Stimulated activated CD4-positive, alpha-beta T cell treated with anti-CD3 and anti-CD28 coated beads, Interleukin-1b, Interleukin-23, amount 100 ng/mL, for 24 hours (primary cell): ENCODE measurements around the gene TENT5C.

ENCODE experiments used
- DNase-seq, 4 experiments: peaks; one replicate each; pipeline ENCODE4 v3.0.0-alpha.2; 2020; ENCODE audit warnings: low read depth in 4 of 4, low spot score in 1 of 4

Gene TENT5C

GRCh38 chr1:117633068-117633345 lies 27.2 kb downstream of the TENT5C start:
- DNase-seq = no peak

- no peak for DNase-seq
Observed at GRCh38 chr1:117633423-117633822, 27.6 kb downstream of the TENT5C start.

- no peak for DNase-seq
Observed at GRCh38 chr1:117633936-117634335, 28.1 kb downstream of the TENT5C start.

GRCh38 chr1:117634631-117635030 lies 28.8 kb downstream of the TENT5C start:
- DNase-seq = no peak

DNA sequence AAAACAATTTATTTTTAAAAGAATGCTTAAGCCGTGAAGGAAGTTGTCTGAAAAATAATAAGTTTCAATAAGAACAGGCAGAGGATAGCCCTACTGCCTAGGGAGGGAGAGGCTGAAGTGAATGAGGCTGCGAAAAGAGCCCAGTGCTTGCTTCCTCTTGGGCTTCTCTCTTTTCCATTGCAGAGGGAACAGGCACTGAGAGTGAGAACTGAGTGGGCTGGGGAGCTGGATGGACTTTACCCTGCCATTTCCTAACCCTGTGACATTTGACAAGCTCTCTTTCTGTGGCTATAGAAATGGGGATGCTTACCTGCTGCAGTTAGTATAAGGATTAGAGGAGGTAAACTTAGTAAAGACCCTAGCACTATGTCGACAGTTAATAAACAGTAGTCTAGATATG lies 30.0 kb downstream of the TENT5C start:
- no peak for DNase-seq

DNA sequence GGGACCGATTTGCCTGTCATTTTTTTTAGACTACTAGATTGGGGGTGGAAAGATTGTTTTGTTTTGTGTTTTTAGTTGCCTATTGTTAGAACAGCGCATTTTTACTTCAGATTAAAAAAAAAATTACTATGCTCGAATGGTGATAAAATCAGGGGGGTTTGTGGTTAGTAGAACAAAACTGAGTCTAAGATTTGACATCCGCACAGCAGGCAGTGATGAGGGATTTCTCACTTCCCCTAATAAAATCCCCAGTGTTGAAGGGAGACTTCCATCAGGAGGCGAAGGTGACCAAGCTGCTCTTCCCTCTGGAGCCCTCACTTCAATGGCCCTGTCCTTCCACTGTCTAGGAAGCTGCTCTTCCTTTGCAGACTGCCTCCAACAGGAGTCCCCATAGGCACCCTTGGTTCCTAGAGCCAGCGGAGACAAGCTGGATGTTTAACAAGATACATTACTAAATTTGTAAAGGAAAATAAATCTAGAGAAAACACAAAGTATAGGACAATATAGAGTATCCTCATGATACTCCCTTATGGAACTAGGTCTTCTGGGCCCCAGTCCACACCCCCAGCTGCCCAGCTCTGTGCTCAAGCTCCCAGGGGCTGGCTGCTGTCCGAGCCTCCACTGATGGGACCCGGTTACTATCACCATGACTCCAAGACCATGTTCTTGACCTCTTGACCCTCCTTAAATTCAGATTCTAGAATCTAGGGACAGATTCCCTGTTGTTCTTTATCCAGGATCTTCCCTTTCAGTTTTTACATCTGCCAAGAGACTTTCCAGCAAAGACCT lies 31.0 kb downstream of the TENT5C start:
- DNase-seq = no peak

DNA sequence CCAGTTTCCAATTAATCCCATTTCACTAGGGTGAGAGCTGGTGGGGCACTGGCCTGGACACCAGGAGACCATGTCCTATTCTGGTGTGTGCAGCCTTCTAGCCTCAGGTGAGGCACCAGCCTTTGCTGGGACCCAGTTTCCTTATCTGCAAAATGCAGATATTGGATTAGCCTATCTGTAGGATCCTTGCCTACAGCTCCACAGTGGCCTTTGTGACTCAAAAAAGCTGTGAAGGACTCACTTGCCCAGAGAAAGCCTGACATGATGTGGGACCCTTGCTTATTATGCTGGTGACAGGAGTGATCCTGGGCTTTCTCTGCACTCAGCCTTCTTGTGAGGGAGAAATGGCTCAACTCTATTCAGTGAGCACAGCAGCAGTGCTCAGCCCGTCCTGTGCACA lies 32.3 kb downstream of the TENT5C start:
- no peak for DNase-seq

DNA sequence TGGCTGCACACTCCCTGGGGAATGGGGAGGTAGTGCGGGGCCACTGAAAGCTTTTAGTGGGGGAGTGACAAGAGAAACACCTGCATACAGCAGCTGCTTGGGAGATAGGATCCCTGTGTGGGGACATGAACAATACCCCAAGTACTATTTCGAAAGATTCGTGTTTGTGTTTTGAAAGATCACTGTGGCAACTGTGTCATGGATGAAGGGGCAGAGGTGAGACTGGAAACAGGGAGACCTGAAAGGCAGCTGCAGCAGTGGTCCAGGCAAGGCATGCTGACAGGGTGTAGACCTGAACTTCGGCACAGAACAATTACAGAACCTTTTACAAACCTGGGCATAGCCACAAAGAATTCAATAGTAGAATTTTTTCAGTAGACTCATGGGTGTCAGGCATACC lies 32.9 kb downstream of the TENT5C start:
- DNase-seq = no peak

- no peak for DNase-seq
Observed at GRCh38 chr1:117639741-117640140, 33.9 kb downstream of the TENT5C start.

GRCh38 chr1:117641536-117641935 lies 35.7 kb downstream of the TENT5C start:
- DNase-seq = no peak

- no peak for DNase-seq
Observed at GRCh38 chr1:117642963-117643362, 37.1 kb downstream of the TENT5C start.

GRCh38 chr1:117643601-117644000 lies 37.8 kb downstream of the TENT5C start:
- DNase-seq = no peak

GRCh38 chr1:117644696-117645311 lies 39.0 kb downstream of the TENT5C start:
- no peak for DNase-seq

GRCh38 chr1:117645343-117645742 lies 39.5 kb downstream of the TENT5C start:
- no peak for DNase-seq

DNA sequence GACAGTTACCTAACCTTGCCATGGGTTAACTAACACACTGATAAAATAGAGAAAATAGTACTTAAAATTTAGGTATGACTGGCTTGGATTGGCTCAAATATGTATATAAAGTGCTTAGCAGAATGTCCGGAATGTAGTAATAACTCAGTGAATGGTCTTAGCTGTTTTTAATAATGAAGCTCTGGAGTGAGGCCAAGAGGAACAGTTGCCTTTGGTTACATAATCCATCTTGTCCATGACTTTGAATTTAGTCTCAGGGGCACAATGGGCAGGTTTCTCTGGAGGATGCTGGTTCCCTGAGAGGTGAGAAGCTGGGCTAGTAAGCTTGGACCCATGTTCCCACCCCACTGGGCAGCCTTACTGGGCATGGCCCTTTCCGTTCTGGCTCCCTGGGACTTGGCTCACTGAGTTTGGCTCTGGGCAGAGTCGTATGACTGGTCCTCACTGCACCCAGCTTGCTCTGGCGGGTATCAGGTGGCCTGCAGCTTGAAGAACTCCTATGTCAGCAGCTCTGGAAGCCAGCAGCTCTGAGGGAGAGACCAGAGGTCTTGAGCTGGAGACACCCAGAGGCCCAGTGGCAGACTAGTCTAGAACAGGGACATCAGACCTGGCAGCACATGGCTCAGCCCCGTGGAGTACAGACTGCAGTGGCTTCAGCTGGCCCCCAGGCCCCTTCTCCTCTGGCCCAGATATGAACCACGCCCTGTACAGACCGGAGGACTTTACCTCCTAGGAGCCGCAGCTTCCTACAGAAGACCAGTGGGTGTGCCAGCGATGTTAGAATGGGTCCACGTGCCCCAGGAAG lies 40.4 kb downstream of the TENT5C start:
- no peak for DNase-seq

GRCh38 chr1:117646956-117647355 lies 41.1 kb downstream of the TENT5C start:
- no peak for DNase-seq

DNA sequence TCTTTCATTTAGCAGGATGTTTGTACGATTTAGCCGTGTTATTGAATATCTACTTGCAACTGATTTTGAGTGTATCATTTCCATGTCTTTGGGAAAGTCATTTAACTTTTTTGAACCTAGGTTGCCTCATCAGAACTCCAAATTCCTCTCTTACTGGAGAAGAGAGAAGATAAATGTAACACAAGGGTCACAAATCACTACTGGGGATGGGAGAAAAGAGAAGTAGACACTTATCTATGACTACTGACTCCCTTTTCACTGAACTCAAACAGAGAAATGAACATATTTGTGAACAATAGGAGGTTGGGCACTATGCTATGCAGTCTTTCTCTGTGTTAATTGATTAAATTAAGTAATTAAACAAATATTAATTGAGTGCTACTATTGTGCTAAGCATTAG lies 42.2 kb downstream of the TENT5C start:
- DNase-seq = no peak

DNA sequence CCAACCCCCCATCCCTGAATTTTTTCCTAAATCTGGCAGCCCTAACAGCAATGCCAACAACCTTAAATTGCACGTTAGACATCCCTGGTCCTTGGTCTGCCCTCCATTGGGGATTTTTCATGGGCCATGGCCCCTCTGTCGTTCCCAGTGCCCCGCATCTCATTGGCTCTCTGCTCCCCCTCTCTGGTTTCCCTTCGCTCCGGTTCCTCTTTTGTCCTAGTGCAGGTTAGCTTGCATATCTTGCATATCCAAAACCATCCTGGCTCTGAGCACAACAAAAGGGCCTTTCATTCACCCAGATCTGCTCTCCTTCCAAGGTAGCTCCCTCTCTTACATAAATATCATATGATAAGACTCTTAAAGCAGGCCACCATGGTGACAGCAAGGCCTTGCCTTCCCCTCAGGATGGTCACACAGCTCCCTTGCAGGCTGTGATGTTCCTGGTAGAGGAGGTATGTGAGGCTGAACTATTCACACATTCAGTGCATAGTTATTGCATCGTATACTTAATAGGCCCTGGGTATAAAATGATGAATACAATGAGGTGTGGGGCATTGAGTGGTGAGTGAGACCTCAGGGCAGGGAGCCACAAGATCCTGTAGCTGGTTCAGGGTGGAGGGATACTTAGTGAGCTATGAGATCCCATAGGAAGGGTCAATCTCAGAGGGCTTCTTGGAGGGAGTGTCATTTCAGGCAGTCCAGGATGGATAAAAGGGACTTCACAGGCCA lies 45.2 kb downstream of the TENT5C start:
- DNase-seq = no peak

GRCh38 chr1:117651616-117652015 lies 45.8 kb downstream of the TENT5C start:
- DNase-seq = no peak

- no peak for DNase-seq
Observed at GRCh38 chr1:117652421-117652820, 46.6 kb downstream of the TENT5C start.

DNA sequence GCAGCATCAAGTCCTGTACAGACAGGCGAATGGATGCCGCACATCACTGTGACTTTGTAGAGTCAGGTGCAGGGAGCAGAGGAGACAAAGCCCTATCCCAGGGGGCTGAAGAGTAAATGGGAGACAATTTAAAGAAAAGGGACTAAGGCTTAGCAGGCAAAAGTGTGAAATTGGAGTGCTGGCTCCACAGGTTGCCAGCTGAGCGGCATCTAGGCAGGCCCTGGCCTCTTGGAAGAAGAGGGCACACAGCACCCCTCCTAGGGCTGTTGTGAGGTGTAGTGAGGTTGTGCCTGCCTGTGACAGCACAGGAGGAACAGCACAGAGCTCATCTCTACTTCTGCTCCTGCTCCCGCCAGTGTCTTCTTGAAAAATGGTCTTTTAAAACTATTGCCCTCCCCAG lies 47.3 kb downstream of the TENT5C start:
- DNase-seq = no peak
